HepG2 (cell line): ENCODE data around the gene UBR3. TPM values are rescaled to one million over a fixed set of nuclear protein-coding genes. Genes with fewer than 3 reads are reported as not detected.

ENCODE experiments used
- ESRRA ChIP-seq: sonication (generic); formaldehyde crosslinking; IDR thresholded peaks from 2 replicates; pipeline ENCODE4 v1.5.1; 2020; ENCODE audit warnings: mild to moderate bottlenecking, low read depth, missing genetic modification reagents
- MAFF ChIP-seq: IDR thresholded peaks from 2 replicates; pipeline ENCODE4 v1.6.1; 2011; ENCODE audit warnings: low read depth, low read length, improper control_type of control experiment
- MAFK ChIP-seq, 2 experiments: IDR thresholded peaks in 1 of 2; conservative IDR thresholded peaks in 1 of 2; 2 replicates each; pipeline ENCODE4 v1.6.1; 2011; ENCODE audit warnings: improper control_type of control experiment in 2 of 2, low read length in 2 of 2
- MEF2D ChIP-seq: sonication (generic); formaldehyde crosslinking; IDR thresholded peaks from 2 replicates; pipeline ENCODE4 v1.5.1; 2020; ENCODE audit warnings: mild to moderate bottlenecking, missing genetic modification reagents
- MYC ChIP-seq: sonication (generic); formaldehyde crosslinking; IDR thresholded peaks from 2 replicates; pipeline ENCODE4 v1.9.0; 2021; ENCODE audit warnings: missing genetic modification reagents, borderline replicate concordance
- PAX8 ChIP-seq: sonication (generic); formaldehyde crosslinking; IDR thresholded peaks from 2 replicates; pipeline ENCODE4 v1.8.0; 2022; ENCODE audit warnings: mild to moderate bottlenecking, missing genetic modification reagents, borderline replicate concordance
- RXRB ChIP-seq: IDR thresholded peaks from 2 replicates; pipeline ENCODE4 v1.6.1; 2016; ENCODE audit warnings: borderline replicate concordance, missing genetic modification reagents, missing compliant biosample characterization
- ZNF382 ChIP-seq: sonication (generic); formaldehyde crosslinking; IDR thresholded peaks from 2 replicates; pipeline ENCODE4 v1.5.0; 2020; ENCODE audit warnings: missing genetic modification reagents, mild to moderate bottlenecking, borderline replicate concordance
- ZNF792 ChIP-seq: IDR thresholded peaks from 2 replicates; pipeline ENCODE4 v1.6.1; 2016
- polyA plus RNA-seq, 8 experiments: library from polyadenylated mRNA; depleted of rRNA in 3 of 8; stranded (reverse) in 7 of 8; unstranded in 1 of 8; fragments of >200 nt; fragmentation: Illumina TruSeq in 4 of 8; extraction: Trizol in 4 of 8; gene quantifications; 2 replicates each; pipeline versions ENCODE4 v1.2.1 to v1.2.3, GENCODE V29; 2011 to 2016; ENCODE audit warnings: low read depth in 4 of 8, missing spikeins in 1 of 8, mixed read lengths in 1 of 8; ENCODE audit not compliant: insufficient read depth in 1 of 8
- total RNA-seq, 5 experiments: library from RNA; depleted of rRNA; stranded (reverse); fragments of >200 nt; fragmentation: Illumina TruSeq; extraction: Trizol; gene quantifications; 2 replicates each; pipeline ENCODE4 v1.2.3, GENCODE V29; 2016; ENCODE audit warnings: low read depth in 1 of 5
- TF ChIP-seq, protein P1 (sequence below): sonication (generic); formaldehyde crosslinking; IDR thresholded peaks from one replicate; pipeline ENCODE4 v1.5.1; 2020; ENCODE audit warnings: mild to moderate bottlenecking, missing genetic modification reagents; ENCODE audit errors: not compliant biosample characterization
- TF ChIP-seq, protein P2 (sequence below): sonication (generic); formaldehyde crosslinking; IDR thresholded peaks from 2 replicates; pipeline ENCODE4 v1.4.0; 2020; ENCODE audit warnings: missing genetic modification reagents
- TF ChIP-seq, protein P3 (sequence below), 2 experiments: sonication (generic) in 1 of 2; formaldehyde crosslinking in 1 of 2; IDR thresholded peaks; 2 replicates each; pipeline versions ENCODE4 v1.4.0 to v1.6.1; 2016 to 2020; ENCODE audit warnings: borderline replicate concordance in 1 of 2, low read depth in 1 of 2, mild to moderate bottlenecking in 1 of 2, missing genetic modification reagents in 1 of 2
- TF ChIP-seq, protein P4 (sequence below): sonication (generic); formaldehyde crosslinking; IDR thresholded peaks from 2 replicates; pipeline ENCODE4 v1.8.1; 2023; ENCODE audit warnings: mild to moderate bottlenecking, missing genetic modification reagents, borderline replicate concordance

Gene UBR3
- total and polyA plus RNA-seq, 2 of the 13 experiments (the other 11 are each of a cell fraction or from before 2014, with no cell fraction given) = 15.1 to 28.0 TPM

DNA sequence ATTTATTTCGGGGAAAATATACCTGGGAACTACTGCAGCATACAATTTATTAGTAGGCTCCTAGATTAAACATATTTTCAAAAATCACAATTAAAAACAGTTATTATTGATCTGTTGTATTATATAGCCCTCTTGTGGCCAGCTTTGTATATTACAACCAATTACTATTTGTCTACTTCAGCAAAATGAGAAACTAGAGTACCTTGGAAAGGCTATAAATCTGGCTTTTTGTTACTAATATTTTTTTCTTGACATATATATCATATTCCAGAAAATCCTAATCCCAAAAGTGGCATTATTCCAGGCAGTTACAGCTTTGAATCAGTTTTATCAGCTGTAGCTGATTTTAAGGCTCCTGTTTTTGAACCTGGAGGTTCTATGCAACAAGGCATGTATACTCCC, 101.2 kb downstream of the UBR3 start (continued):
- TF ChIP-seq, protein P1, sequence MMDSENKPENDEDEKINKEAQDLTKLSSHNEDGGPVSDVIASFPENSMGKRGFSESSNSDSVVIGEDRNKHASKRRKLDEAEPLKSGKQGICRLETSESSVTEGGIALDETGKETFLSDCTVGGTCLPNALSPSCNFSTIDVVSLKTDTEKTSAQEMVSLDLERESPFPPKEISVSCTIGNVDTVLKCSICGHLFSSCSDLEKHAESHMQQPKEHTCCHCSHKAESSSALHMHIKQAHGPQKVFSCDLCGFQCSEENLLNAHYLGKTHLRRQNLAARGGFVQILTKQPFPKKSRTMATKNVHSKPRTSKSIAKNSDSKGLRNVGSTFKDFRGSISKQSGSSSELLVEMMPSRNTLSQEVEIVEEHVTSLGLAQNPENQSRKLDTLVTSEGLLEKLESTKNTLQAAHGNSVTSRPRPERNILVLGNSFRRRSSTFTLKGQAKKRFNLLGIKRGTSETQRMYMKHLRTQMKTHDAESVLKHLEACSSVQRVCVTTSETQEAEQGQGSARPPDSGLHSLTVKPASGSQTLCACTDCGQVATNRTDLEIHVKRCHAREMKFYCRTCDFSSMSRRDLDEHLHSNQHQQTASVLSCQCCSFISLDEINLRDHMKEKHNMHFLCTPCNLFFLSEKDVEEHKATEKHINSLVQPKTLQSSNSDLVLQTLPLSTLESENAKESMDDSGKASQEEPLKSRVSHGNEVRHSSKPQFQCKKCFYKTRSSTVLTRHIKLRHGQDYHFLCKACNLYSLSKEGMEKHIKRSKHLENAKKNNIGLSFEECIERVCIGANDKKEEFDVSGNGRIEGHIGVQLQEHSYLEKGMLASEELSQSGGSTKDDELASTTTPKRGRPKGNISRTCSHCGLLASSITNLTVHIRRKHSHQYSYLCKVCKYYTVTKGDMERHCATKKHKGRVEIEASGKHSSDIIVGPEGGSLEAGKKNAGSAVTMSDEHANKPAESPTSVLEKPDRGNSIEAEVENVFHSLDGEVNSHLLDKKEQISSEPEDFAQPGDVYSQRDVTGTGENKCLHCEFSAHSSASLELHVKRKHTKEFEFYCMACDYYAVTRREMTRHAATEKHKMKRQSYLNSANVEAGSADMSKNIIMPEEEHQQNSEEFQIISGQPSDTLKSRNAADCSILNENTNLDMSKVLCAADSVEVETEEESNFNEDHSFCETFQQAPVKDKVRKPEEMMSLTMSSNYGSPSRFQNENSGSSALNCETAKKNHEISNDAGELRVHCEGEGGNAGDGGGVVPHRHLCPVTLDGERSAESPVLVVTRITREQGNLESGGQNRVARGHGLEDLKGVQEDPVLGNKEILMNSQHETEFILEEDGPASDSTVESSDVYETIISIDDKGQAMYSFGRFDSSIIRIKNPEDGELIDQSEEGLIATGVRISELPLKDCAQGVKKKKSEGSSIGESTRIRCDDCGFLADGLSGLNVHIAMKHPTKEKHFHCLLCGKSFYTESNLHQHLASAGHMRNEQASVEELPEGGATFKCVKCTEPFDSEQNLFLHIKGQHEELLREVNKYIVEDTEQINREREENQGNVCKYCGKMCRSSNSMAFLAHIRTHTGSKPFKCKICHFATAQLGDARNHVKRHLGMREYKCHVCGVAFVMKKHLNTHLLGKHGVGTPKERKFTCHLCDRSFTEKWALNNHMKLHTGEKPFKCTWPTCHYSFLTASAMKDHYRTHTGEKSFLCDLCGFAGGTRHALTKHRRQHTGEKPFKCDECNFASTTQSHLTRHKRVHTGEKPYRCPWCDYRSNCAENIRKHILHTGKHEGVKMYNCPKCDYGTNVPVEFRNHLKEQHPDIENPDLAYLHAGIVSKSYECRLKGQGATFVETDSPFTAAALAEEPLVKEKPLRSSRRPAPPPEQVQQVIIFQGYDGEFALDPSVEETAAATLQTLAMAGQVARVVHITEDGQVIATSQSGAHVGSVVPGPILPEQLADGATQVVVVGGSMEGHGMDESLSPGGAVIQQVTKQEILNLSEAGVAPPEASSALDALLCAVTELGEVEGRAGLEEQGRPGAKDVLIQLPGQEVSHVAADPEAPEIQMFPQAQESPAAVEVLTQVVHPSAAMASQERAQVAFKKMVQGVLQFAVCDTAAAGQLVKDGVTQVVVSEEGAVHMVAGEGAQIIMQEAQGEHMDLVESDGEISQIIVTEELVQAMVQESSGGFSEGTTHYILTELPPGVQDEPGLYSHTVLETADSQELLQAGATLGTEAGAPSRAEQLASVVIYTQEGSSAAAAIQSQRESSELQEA (CRISPR knock-in tag) = no peak
- TF ChIP-seq ZNF792 (CRISPR knock-in tag) = no peak
- no peak for TF ChIP-seq ZNF382 (CRISPR knock-in tag)
- TF ChIP-seq, protein P2, sequence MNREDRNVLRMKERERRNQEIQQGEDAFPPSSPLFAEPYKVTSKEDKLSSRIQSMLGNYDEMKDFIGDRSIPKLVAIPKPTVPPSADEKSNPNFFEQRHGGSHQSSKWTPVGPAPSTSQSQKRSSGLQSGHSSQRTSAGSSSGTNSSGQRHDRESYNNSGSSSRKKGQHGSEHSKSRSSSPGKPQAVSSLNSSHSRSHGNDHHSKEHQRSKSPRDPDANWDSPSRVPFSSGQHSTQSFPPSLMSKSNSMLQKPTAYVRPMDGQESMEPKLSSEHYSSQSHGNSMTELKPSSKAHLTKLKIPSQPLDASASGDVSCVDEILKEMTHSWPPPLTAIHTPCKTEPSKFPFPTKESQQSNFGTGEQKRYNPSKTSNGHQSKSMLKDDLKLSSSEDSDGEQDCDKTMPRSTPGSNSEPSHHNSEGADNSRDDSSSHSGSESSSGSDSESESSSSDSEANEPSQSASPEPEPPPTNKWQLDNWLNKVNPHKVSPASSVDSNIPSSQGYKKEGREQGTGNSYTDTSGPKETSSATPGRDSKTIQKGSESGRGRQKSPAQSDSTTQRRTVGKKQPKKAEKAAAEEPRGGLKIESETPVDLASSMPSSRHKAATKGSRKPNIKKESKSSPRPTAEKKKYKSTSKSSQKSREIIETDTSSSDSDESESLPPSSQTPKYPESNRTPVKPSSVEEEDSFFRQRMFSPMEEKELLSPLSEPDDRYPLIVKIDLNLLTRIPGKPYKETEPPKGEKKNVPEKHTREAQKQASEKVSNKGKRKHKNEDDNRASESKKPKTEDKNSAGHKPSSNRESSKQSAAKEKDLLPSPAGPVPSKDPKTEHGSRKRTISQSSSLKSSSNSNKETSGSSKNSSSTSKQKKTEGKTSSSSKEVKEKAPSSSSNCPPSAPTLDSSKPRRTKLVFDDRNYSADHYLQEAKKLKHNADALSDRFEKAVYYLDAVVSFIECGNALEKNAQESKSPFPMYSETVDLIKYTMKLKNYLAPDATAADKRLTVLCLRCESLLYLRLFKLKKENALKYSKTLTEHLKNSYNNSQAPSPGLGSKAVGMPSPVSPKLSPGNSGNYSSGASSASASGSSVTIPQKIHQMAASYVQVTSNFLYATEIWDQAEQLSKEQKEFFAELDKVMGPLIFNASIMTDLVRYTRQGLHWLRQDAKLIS (CRISPR knock-in tag) = no peak
- TF ChIP-seq MAFF = peak; percentile 96
- peak; percentile 96 to 98 for TF ChIP-seq MAFK (conservative IDR thresholded peaks at IDR 0.05 in 1 of 2, IDR thresholded peaks at IDR 0.05 in 1 of 2; ENCODE audit: low read length in 2 of 2)
- TF ChIP-seq, protein P3, sequence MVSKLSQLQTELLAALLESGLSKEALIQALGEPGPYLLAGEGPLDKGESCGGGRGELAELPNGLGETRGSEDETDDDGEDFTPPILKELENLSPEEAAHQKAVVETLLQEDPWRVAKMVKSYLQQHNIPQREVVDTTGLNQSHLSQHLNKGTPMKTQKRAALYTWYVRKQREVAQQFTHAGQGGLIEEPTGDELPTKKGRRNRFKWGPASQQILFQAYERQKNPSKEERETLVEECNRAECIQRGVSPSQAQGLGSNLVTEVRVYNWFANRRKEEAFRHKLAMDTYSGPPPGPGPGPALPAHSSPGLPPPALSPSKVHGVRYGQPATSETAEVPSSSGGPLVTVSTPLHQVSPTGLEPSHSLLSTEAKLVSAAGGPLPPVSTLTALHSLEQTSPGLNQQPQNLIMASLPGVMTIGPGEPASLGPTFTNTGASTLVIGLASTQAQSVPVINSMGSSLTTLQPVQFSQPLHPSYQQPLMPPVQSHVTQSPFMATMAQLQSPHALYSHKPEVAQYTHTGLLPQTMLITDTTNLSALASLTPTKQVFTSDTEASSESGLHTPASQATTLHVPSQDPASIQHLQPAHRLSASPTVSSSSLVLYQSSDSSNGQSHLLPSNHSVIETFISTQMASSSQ (IDR thresholded peaks at IDR 0.05; ENCODE audit: low read depth) = no peak
- TF ChIP-seq, protein P3 (CRISPR knock-in tag; IDR thresholded peaks at IDR 0.05; ENCODE audit: borderline replicate concordance) = no peak
- no peak for TF ChIP-seq ESRRA (CRISPR knock-in tag)
- TF ChIP-seq, protein P4, sequence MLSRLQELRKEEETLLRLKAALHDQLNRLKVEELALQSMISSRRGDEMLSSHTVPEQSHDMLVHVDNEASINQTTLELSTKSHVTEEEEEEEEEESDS (CRISPR knock-in tag) = no peak
- TF ChIP-seq MEF2D (CRISPR knock-in tag) = no peak
- no peak for TF ChIP-seq PAX8
- no peak for TF ChIP-seq RXRB (CRISPR knock-in tag)
- no peak for TF ChIP-seq MYC (CRISPR knock-in tag)
